ENCODE data around the gene PCDH1.

DNA sequence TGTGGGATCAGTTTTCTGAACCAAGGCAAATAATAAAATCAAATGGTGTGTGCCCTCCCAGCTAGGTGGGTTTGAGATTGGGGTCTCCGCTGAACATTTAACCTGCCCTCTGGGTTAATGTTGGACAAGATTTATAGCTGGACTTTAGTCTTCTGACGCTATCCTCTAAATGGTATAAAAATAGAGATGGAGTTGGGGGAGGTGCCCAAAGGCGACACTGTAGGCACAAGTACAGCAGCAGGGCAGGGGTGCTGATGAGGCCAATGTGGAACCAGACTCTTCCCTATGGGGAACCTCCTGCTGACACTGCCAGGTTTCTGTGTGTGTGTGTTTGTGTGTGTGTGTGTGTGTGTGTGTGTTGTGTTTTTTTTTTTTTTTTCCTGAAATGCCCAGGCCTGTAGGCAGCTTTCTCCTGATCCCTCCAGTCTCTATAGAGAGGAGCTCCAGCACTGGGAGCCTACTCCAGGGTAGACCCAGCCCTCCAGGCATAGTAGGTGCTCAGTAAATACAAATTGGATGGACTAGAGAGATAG, 37.9 kb downstream of the PCDH1 start:
- TF ChIP-seq CTCF (IDR thresholded peaks at IDR 0.05) = no peak
- TF ChIP-seq POLR2A (IDR thresholded peaks at IDR 0.05) = no peak

All from lower leg skin (tissue), 3 donors.